GM12878 (cell line): ENCODE data around the gene SERPINB8. TPM values are rescaled to one million over a fixed set of nuclear protein-coding genes. Genes with fewer than 3 reads are reported as not detected.

ENCODE experiments used
- ATAC-seq: fragments of 200-7000 bp; cut with Tn5 transposase; 3 replicates; pipeline ENCODE4 v1.9.1; 2020; ENCODE audit warnings: mild to moderate bottlenecking, moderate library complexity
- BruUV-seq: library from RNA; stranded (reverse); fragments of 400-500 nt; replicated peaks from 2 replicates; lab custom pipeline; 2021; lab: Mats Ljungman, UMichigan
- CTCF ChIA-PET: fragments of 300-600 bp; sonication (Branson Sonifier 250); formaldehyde crosslinking; extraction: SDS; loops from one replicate; lab custom pipeline; 2021; ENCODE audit warnings: inconsistent platforms; lab: Yijun Ruan, JAX
- POLR2A ChIA-PET: fragments of 350-600 bp; formaldehyde crosslinking; extraction: SDS; loops from one replicate; lab custom pipeline; 2021; ENCODE audit warnings: inconsistent platforms; lab: Charles Lee
- RAD21 ChIA-PET: fragments of 300-600 bp; sonication (Branson Sonifier 250); formaldehyde crosslinking; loops from one replicate; lab custom pipeline; 2023; ENCODE audit warnings: antibody characterized with exemption; ENCODE audit not compliant: unreplicated experiment; lab: Charles Lee
- SMC1A ChIA-PET: fragments of 300-600 bp; sonication (Branson Sonifier 250); formaldehyde crosslinking; loops from one replicate; lab custom pipeline; 2023; ENCODE audit not compliant: unreplicated experiment, uncharacterized antibody; lab: Charles Lee
- DNase-seq: peaks from one replicate; pipeline ENCODE4 v3.0.0-alpha.2; 2011; ENCODE audit warnings: low read depth, low spot score
- FAIRE-seq: peaks from 3 replicates; lab custom pipeline; 2011; peaks lifted over from hg19 to GRCh38; lab: Jason Lieb, UNC
- H2AFZ ChIP-seq: 2 replicates; pipeline ENCODE4 v1.6.0; 2011; ENCODE audit warnings: low read depth, low read length, control low read depth; ENCODE audit not compliant: control insufficient read depth
- H3K27ac ChIP-seq: 2 replicates; pipeline ENCODE4 v1.5.1; 2011; ENCODE audit warnings: control low read depth; ENCODE audit not compliant: control insufficient read depth, insufficient read depth
- H3K27me3 ChIP-seq, 2 experiments: replicated peaks in 1 of 2; 2 replicates each; pipeline versions ENCODE4 v1.6.0 to v1.6.1; 2011; ENCODE audit warnings: low read length in 1 of 2; ENCODE audit not compliant: control insufficient read depth in 2 of 2, insufficient read depth in 2 of 2
- H3K36me3 ChIP-seq, 2 experiments: 2 replicates each; pipeline ENCODE4 v1.5.1; 2011; ENCODE audit warnings: low read length in 1 of 2; ENCODE audit not compliant: control insufficient read depth in 2 of 2, insufficient read depth in 2 of 2
- H3K4me1 ChIP-seq: 2 replicates; pipeline ENCODE4 v1.6.1; 2011; ENCODE audit warnings: mild to moderate bottlenecking, low read length, moderate library complexity, mixed read lengths; ENCODE audit not compliant: control insufficient read depth, insufficient read depth
- H3K4me2 ChIP-seq: 2 replicates; pipeline ENCODE4 v1.6.0; 2011; ENCODE audit warnings: control low read depth; ENCODE audit not compliant: control insufficient read depth, insufficient read depth
- H3K4me3 ChIP-seq: fragments of 200-600 bp; sonication (generic); 2 replicates; pipeline ENCODE4 v1.5.1; 2016
- H3K79me2 ChIP-seq: 2 replicates; pipeline ENCODE4 v1.6.0; 2011; ENCODE audit warnings: low read length; ENCODE audit not compliant: control insufficient read depth, insufficient read depth
- H3K9ac ChIP-seq: 2 replicates; pipeline ENCODE4 v1.8.0; 2011; ENCODE audit warnings: low read length, control low read depth, mixed read lengths; ENCODE audit not compliant: control insufficient read depth, insufficient read depth
- H3K9me3 ChIP-seq: replicated peaks from 3 replicates; pipeline ENCODE4 v1.5.1; 2011; ENCODE audit warnings: mild to moderate bottlenecking, low read length; ENCODE audit not compliant: control insufficient read depth, insufficient read depth
- H4K20me1 ChIP-seq: 2 replicates; pipeline ENCODE4 v1.6.0; 2011; ENCODE audit not compliant: control insufficient read depth, insufficient read depth
- CREB1 ChIP-seq: IDR thresholded peaks from 2 replicates; pipeline ENCODE4 v1.6.1; 2012; ENCODE audit warnings: low read depth, mild to moderate bottlenecking, inconsistent platforms
- CREM ChIP-seq: IDR thresholded peaks from 2 replicates; pipeline ENCODE4 v1.6.1; 2014; ENCODE audit warnings: antibody characterized with exemption, low read depth
- FOXM1 ChIP-seq: IDR thresholded peaks from 2 replicates; pipeline ENCODE4 v1.6.1; 2012; ENCODE audit warnings: low read depth, mild to moderate bottlenecking, inconsistent platforms, low read length, moderate library complexity
- HCFC1 ChIP-seq: fragments of 150-350 bp; IDR thresholded peaks from 2 replicates; pipeline ENCODE4 v1.6.1; 2014; ENCODE audit warnings: low read length
- HDAC2 ChIP-seq: fragments of 200-600 bp; sonication (generic); IDR thresholded peaks from 2 replicates; pipeline ENCODE4 v1.6.1; 2017
- JUND ChIP-seq: IDR thresholded peaks from 2 replicates; pipeline ENCODE4 v1.6.1; 2012; ENCODE audit warnings: low read depth, mild to moderate bottlenecking, low read length, improper control_type of control experiment, moderate library complexity
- MTA3 ChIP-seq: IDR thresholded peaks from 2 replicates; pipeline ENCODE4 v1.6.1; 2012; ENCODE audit warnings: low read length, inconsistent platforms, borderline replicate concordance
- POLR2A ChIP-seq: IDR thresholded peaks from 2 replicates; pipeline ENCODE4 v1.6.1; 2011; ENCODE audit warnings: low read depth, mild to moderate bottlenecking, low read length
- RFX5 ChIP-seq: IDR thresholded peaks from 2 replicates; pipeline ENCODE4 v1.6.1; 2011; ENCODE audit warnings: low read depth, low read length, improper control_type of control experiment
- RUNX3 ChIP-seq: IDR thresholded peaks from 2 replicates; pipeline ENCODE4 v1.6.1; 2012; ENCODE audit warnings: low read length, inconsistent platforms
- WGBS: methylation state at CpG from one replicate; pipeline ENCODE4 v1.1.6; 2016; ENCODE audit warnings: low lambda C conversion rate; ENCODE audit not compliant: insufficient replicate concordance, insufficient coverage; ENCODE audit errors: missing lambda C conversion rate; 5-methylcytosine and 5-hydroxymethylcytosine counted together
- in situ Hi-C: fragments of 300-500 bp; cut with MboI; formaldehyde crosslinking; loops from 9 replicates; pipeline ENCODE4 v1.14.3; 2018; ENCODE audit warnings: mixed read lengths
- intact Hi-C: fragments of 100-400 bp; cut with micrococcal nuclease; formaldehyde crosslinking; loops from one replicate; pipeline ENCODE4 v1.14.2; 2022; ENCODE audit not compliant: unreplicated experiment
- polyA plus RNA-seq, 11 experiments: library from polyadenylated mRNA; depleted of rRNA in 4 of 11; unstranded in 6 of 11; stranded (reverse) in 5 of 11; fragments of >200 nt; fragmentation: Nextera tagmentation in 4 of 11; fragmentation: Illumina TruSeq in 1 of 11; extraction: Ambion mirVana in 4 of 11; extraction: Trizol in 1 of 11; gene quantifications; 1 replicate in 1 of 11; 2 replicates in 10 of 11; pipeline versions ENCODE4 v1.2.1 to v1.2.3, GENCODE V29; 2011 to 2016; ENCODE audit warnings: inconsistent platforms in 2 of 11, missing spikeins in 2 of 11, low read depth in 1 of 11
- total RNA-seq, 4 experiments: library from RNA; depleted of rRNA in 3 of 4; stranded (reverse); fragments of >200 nt in 3 of 4; fragmentation: Illumina TruSeq in 1 of 4; extraction: Trizol in 1 of 4; gene quantifications; 2 replicates each; pipeline versions ENCODE4 v1.2.1 to v1.2.3, GENCODE V29; 2013 to 2021
- TF ChIP-seq, protein P1 (sequence below): fragments of 150-350 bp; IDR thresholded peaks from 2 replicates; pipeline ENCODE4 v1.6.1; 2016; ENCODE audit warnings: low read depth, low read length
- TF ChIP-seq, protein P2 (sequence below): fragments of 450-650 bp; IDR thresholded peaks from 2 replicates; pipeline ENCODE4 v1.6.1; 2018; ENCODE audit warnings: mild to moderate bottlenecking, low read depth, moderate library complexity; ENCODE audit not compliant: partially characterized antibody
- TF ChIP-seq, protein P3 (sequence below): fragments of 450-650 bp; IDR thresholded peaks from 2 replicates; pipeline ENCODE4 v1.6.1; 2017; ENCODE audit warnings: mild to moderate bottlenecking, moderate library complexity

Gene SERPINB8
- total and polyA plus RNA-seq, 10 of the 15 experiments (the other 5 are each of a cell fraction or from before 2014, with no cell fraction given): 8.1 to 31.5 (median 16.7) TPM

DNA sequence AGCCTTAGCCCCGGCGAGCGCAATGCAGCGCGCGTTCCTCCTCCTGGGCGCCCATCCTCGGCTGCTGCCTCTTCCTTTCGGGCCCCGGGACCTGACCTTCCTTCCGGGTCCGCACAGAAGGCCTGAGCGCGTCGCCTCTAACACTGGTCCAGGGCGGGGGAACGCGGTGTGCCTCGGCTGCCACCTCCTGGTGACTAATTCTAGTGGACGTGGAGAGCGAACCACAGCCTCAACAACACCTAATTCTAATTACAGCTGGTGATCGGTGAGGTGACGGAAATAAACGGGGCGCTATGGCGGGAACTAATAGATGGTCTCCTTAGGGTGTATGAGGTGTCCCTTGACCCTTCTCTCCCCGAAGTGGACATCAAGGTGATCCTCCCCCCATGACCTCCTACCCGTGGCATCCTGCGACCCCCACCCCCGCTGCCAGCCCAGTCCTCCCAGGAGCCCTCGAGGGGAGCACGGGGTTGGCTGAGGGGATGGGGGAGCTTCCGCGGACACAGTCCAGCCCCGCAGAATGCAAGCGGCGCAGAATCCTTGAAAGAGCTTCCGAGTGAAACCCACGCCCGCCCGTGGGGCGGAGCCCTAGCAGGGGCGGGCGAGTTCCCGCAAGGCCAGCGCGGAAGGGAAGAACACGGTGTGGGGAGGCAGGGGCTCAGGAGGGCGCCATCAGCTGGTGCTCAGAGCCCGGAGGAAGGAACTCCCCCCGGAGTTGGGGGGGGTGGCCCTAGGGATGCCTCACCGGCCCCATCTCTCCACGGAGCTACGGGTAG lies 33.5 kb upstream of the SERPINB8 start:
- Histone ChIP-seq H3K9me3 (no peaks in the 10 kb centered on the region), H3K79me2 (no peaks in the 10 kb centered on the region), H3K4me1 (peaks cover 9% of the 10 kb centered on the region), H4K20me1 (no peaks in the 10 kb centered on the region), H3K4me3 (peak overlapping the region; percentile 73), H3K27me3 (no peaks in the 10 kb centered on the region), H2AFZ (peak overlapping the region; percentile 80), H3K36me3 (no peaks in the 10 kb centered on the region), H3K9ac (peak overlapping the region; percentile 38), H3K27ac (peak overlapping the region; percentile 22; the same call in 1 of the 2 replicates), H3K4me2 (peak overlapping the region; percentile 84)
- 1% methylated on average over 47 of the region's 54 CpGs for whole genome bisulfite sequencing
- FAIRE-seq: peak; percentile 98
- in situ Hi-C loops (loop anchor here (5.0 kb wide), 1 partner anchor 44 kb away; no protein-coding TSS in a partner anchor), intact Hi-C loops (loop anchor here (1.0 kb wide), 5 partner anchors 43 to 418 kb away; no protein-coding TSS in a partner anchor)
- peak; percentile 67 for DNase-seq
- ChIA-PET CTCF (interaction anchor here (0.6 to 7.2 kb wide), 52 partner anchors 8 to 1742 kb away, joined by 3 to 185 read pairs (median 6); partner anchors contain the start of genes HMSD, SERPINB10 and SERPINB2), POLR2A (interaction anchor here (0.5 to 2.1 kb wide), 12 partner anchors 12 to 421 kb away, joined by 3 to 15 read pairs (median 3); partner anchors contain the start of genes SERPINB10 and SERPINB2), SMC1A (interaction anchor here (0.5 to 6.9 kb wide), 39 partner anchors 8 to 1859 kb away, joined by 3 to 105 read pairs (median 8); partner anchors contain the start of genes HMSD, SERPINB10 and SERPINB2), RAD21 (interaction anchor here (0.7 to 5.5 kb wide), 41 partner anchors 11 to 420 kb away, joined by 3 to 69 read pairs (median 7); partner anchors contain the start of genes HMSD, SERPINB10 and SERPINB2)
- ATAC-seq: peak; percentile 98
- no TSS peak for BruUV-seq
- TF ChIP-seq FOXM1: peak; percentile 46; the same call in 1 of the 2 replicates
- peak; percentile 78 for TF ChIP-seq POLR2A
- TF ChIP-seq, protein P1, sequence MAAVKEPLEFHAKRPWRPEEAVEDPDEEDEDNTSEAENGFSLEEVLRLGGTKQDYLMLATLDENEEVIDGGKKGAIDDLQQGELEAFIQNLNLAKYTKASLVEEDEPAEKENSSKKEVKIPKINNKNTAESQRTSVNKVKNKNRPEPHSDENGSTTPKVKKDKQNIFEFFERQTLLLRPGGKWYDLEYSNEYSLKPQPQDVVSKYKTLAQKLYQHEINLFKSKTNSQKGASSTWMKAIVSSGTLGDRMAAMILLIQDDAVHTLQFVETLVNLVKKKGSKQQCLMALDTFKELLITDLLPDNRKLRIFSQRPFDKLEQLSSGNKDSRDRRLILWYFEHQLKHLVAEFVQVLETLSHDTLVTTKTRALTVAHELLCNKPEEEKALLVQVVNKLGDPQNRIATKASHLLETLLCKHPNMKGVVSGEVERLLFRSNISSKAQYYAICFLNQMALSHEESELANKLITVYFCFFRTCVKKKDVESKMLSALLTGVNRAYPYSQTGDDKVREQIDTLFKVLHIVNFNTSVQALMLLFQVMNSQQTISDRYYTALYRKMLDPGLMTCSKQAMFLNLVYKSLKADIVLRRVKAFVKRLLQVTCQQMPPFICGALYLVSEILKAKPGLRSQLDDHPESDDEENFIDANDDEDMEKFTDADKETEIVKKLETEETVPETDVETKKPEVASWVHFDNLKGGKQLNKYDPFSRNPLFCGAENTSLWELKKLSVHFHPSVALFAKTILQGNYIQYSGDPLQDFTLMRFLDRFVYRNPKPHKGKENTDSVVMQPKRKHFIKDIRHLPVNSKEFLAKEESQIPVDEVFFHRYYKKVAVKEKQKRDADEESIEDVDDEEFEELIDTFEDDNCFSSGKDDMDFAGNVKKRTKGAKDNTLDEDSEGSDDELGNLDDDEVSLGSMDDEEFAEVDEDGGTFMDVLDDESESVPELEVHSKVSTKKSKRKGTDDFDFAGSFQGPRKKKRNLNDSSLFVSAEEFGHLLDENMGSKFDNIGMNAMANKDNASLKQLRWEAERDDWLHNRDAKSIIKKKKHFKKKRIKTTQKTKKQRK: no peak
- peak; percentile 76 for TF ChIP-seq CREM
- no peak for TF ChIP-seq HDAC2
- TF ChIP-seq HCFC1: no peak
- TF ChIP-seq RUNX3: peak; percentile 77
- TF ChIP-seq, protein P2, sequence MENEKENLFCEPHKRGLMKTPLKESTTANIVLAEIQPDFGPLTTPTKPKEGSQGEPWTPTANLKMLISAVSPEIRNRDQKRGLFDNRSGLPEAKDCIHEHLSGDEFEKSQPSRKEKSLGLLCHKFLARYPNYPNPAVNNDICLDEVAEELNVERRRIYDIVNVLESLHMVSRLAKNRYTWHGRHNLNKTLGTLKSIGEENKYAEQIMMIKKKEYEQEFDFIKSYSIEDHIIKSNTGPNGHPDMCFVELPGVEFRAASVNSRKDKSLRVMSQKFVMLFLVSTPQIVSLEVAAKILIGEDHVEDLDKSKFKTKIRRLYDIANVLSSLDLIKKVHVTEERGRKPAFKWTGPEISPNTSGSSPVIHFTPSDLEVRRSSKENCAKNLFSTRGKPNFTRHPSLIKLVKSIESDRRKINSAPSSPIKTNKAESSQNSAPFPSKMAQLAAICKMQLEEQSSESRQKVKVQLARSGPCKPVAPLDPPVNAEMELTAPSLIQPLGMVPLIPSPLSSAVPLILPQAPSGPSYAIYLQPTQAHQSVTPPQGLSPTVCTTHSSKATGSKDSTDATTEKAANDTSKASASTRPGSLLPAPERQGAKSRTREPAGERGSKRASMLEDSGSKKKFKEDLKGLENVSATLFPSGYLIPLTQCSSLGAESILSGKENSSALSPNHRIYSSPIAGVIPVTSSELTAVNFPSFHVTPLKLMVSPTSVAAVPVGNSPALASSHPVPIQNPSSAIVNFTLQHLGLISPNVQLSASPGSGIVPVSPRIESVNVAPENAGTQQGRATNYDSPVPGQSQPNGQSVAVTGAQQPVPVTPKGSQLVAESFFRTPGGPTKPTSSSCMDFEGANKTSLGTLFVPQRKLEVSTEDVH: peak; percentile 38
- no peak for TF ChIP-seq MTA3
- no peak for TF ChIP-seq JUND
- no peak for TF ChIP-seq RFX5
- TF ChIP-seq CREB1: peak; percentile 63
- TF ChIP-seq, protein P3, sequence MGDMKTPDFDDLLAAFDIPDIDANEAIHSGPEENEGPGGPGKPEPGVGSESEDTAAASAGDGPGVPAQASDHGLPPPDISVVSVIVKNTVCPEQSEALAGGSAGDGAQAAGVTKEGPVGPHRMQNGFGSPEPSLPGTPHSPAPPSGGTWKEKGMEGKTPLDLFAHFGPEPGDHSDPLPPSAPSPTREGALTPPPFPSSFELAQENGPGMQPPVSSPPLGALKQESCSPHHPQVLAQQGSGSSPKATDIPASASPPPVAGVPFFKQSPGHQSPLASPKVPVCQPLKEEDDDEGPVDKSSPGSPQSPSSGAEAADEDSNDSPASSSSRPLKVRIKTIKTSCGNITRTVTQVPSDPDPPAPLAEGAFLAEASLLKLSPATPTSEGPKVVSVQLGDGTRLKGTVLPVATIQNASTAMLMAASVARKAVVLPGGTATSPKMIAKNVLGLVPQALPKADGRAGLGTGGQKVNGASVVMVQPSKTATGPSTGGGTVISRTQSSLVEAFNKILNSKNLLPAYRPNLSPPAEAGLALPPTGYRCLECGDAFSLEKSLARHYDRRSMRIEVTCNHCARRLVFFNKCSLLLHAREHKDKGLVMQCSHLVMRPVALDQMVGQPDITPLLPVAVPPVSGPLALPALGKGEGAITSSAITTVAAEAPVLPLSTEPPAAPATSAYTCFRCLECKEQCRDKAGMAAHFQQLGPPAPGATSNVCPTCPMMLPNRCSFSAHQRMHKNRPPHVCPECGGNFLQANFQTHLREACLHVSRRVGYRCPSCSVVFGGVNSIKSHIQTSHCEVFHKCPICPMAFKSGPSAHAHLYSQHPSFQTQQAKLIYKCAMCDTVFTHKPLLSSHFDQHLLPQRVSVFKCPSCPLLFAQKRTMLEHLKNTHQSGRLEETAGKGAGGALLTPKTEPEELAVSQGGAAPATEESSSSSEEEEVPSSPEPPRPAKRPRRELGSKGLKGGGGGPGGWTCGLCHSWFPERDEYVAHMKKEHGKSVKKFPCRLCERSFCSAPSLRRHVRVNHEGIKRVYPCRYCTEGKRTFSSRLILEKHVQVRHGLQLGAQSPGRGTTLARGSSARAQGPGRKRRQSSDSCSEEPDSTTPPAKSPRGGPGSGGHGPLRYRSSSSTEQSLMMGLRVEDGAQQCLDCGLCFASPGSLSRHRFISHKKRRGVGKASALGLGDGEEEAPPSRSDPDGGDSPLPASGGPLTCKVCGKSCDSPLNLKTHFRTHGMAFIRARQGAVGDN: 0 out of 2 replicates have a peak, but pooled peaks have one; percentile 20
